Lower lobe of right lung (tissue), 2 donors: ENCODE measurements around the gene ABAT. TPM values are rescaled to one million over a fixed set of nuclear protein-coding genes. Genes with fewer than 3 reads are reported as not detected.
"Not testable (repeated sequence)": the region's sequence is repeated elsewhere in the genome, so short reads cannot be mapped to it uniquely, and the experiment has no call there.

Experiments used
- ATAC-seq, 2 donors: fragments of 200-7000 bp; cut with Tn5 transposase; one replicate each; pipeline ENCODE4 v1.9.1; 2020 to 2022; ENCODE audit warnings: mild to moderate bottlenecking in 2 of 2, moderate library complexity in 2 of 2
- DNase-seq: peaks from one replicate; pipeline ENCODE4 v3.0.0-alpha.2; 2020
- H3K27ac ChIP-seq: fragments of 200-600 bp; one replicate; pipeline ENCODE4 v1.8.0; 2022
- H3K27me3 ChIP-seq: fragments of 200-600 bp; one replicate; pipeline ENCODE4 v1.8.0; 2022; ENCODE audit warnings: low read depth
- H3K36me3 ChIP-seq: fragments of 200-600 bp; one replicate; pipeline ENCODE4 v1.8.0; 2022; ENCODE audit warnings: mild to moderate bottlenecking
- H3K4me1 ChIP-seq: fragments of 200-600 bp; one replicate; pipeline ENCODE4 v1.8.0; 2022
- H3K4me3 ChIP-seq: fragments of 200-600 bp; one replicate; pipeline ENCODE4 v1.8.0; 2022; ENCODE audit warnings: mild to moderate bottlenecking
- H3K9me3 ChIP-seq: fragments of 200-600 bp; one replicate; pipeline ENCODE4 v1.8.0; 2022
- CTCF ChIP-seq: fragments of 200-600 bp; IDR thresholded peaks from one replicate; pipeline ENCODE4 v1.8.0; 2022; ENCODE audit warnings: antibody characterized with exemption, mild to moderate bottlenecking
- intact Hi-C: fragments of 100-400 bp; cut with DNase I; formaldehyde crosslinking; loops from one replicate; pipeline ENCODE4 v1.11.0; 2022
- total RNA-seq: library from RNA; stranded (reverse); fragmentation: NEBNext Ultra II Directional; extraction: Animal tissue kit (Norgen Biotek cat#: 25700); gene quantifications from one replicate; pipeline ENCODE4 v1.2.1, GENCODE V29; 2021
- donor health status: DM: no; HTN: yes; CAD: no; lungs with severe emphysema.

ABAT gene
- total RNA-seq, 1 donor from 2014 or later, result 12.9 TPM

GRCh38 chr16:8696880-8697279, 22.5 kb downstream of the ABAT start:
- Histone ChIP-seq H3K4me1 (no peaks in the 10 kb centered on the region), H3K27me3 (no peaks in the 10 kb centered on the region), H3K9me3 (no peaks in the 10 kb centered on the region), H3K4me3 (no peak overlapping the region), H3K27ac (no peak overlapping the region), H3K36me3 (no peaks in the 10 kb centered on the region)
- no peak for ATAC-seq
- intact Hi-C loops, result no loop called here
- TF ChIP-seq CTCF, result no peak
- DNase-seq, result no peak

GRCh38 chr16:8697965-8698364, 23.5 kb downstream of the ABAT start:
- intact Hi-C loops, result no loop called here
- H3K27ac ChIP-seq, result no peak overlapping the region
- no peaks in the 10 kb centered on the region for H3K9me3 ChIP-seq
- TF ChIP-seq CTCF, result no peak
- H3K36me3 ChIP-seq, result no peaks in the 10 kb centered on the region
- H3K4me1 ChIP-seq, result no peaks in the 10 kb centered on the region
- DNase-seq (no peak), ATAC-seq (no peak)
- no peak overlapping the region for H3K4me3 ChIP-seq
- H3K27me3 ChIP-seq, result no peaks in the 10 kb centered on the region

GRCh38 chr16:8703693-8704092, 29.3 kb downstream of the ABAT start:
- Histone ChIP-seq H3K36me3 (no peaks in the 10 kb centered on the region), H3K9me3 (no peaks in the 10 kb centered on the region), H3K4me1 (no peaks in the 10 kb centered on the region), H3K27ac (no peak overlapping the region), H3K27me3 (no peaks in the 10 kb centered on the region), H3K4me3 (no peak overlapping the region)
- ATAC-seq (no peak), DNase-seq (no peak)
- intact Hi-C loops, result no loop called here
- no peak for TF ChIP-seq CTCF

DNA sequence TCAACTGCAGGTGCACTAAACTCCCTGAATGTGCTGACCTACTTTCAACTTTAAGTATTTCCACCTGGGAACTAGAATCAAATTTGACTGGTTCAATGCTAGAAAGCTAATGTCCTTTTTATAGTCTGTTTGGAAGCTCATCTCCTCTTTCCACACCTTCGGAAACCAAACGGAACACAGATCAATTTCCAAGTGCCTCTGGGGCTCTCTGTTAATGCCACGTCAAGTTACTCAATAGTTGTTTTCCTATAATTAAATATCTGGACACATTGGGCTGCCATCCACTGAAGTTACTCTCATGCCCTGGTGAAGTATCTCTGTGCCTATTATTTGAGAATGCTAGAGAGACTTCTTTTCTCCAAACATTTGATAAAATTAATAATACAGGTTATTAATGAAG, 29.7 kb downstream of the ABAT start:
- Histone ChIP-seq H3K9me3 (no peaks in the 10 kb centered on the region), H3K4me3 (no peak overlapping the region), H3K36me3 (no peaks in the 10 kb centered on the region), H3K27ac (no peak overlapping the region), H3K4me1 (no peaks in the 10 kb centered on the region), H3K27me3 (no peaks in the 10 kb centered on the region)
- TF ChIP-seq CTCF, result no peak
- DNase-seq (no peak), ATAC-seq (no peak)
- intact Hi-C loops, result no loop called here

DNA sequence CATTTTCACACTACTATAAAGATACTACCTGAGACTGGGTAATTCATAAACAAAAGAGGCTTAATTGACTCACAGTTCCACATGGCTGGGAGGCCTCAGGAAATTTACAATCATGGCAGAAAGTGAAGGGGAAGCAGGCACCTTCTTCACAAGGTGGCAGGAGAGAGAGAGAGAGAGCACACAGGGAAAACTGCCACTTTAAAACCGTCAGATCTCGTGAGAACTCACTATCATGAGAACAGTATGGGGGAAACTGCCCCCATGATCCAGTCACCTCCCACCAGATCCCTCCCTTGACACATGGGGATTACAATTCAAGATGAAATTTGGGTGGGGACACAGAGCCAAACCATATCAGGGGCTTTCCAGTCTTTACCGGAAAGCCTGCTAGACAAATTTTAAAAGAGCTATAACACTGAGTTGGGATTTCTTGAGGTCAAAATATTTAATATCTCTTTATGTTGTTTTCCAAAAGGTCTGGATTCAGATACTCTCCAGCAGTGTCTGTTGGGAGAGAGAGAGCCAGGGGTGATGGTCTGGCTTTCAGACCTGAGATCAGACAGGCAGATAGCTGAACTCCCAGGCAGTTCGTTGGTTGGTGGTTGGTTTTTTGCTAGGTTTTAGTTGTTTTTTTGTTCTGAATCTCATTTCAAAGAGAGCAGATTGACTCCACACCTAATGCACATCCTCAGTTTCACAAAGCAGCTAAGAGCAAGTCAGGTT, 30.8 kb downstream of the ABAT start:
- ATAC-seq, H3K27me3 ChIP-seq, H3K36me3 ChIP-seq, DNase-seq, H3K4me3 ChIP-seq, H3K4me1 ChIP-seq, intact Hi-C loops, H3K9me3 ChIP-seq, H3K27ac ChIP-seq: not testable (repeated sequence)

DNA sequence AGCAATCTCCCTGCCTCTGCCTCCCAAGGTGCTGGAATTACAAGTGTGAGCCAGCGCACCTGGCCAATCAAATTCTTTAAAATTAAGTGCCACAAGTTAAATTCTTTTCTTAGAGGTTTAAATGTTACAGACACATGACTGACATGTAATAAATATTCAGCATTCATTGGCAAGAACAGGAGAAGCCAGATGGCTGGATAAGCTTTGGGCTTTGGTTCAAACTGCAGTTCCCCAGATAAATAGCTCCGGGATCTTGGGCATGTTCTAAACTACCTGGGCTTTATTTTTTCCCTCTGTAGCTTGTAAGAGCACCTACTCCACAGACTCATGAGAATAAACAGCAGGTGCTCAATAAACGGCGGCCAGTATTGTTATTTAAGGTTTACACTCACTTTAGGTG, 34.1 kb downstream of the ABAT start:
- Histone ChIP-seq H3K9me3 (no peaks in the 10 kb centered on the region), H3K27me3 (no peaks in the 10 kb centered on the region), H3K4me3 (no peak overlapping the region), H3K36me3 (no peaks in the 10 kb centered on the region), H3K4me1 (no peaks in the 10 kb centered on the region), H3K27ac (no peak overlapping the region)
- intact Hi-C loops, result no loop called here
- DNase-seq, result no peak
- ATAC-seq, result no peak
- no peak for TF ChIP-seq CTCF
